Skeletal muscle satellite cell (primary cell): ENCODE measurements around the gene ZNF521.
"Not testable (repeated sequence)": the region's sequence is repeated elsewhere in the genome, so short reads cannot be mapped to it uniquely, and the experiment has no call there.

Experiments used
- H3K27me3 ChIP-seq: 2 replicates; pipeline ENCODE4 v1.7.0; 2013; ENCODE audit warnings: low read length; ENCODE audit not compliant: control insufficient read depth, insufficient read depth
- H3K36me3 ChIP-seq: 2 replicates; pipeline ENCODE4 v1.7.0; 2013; ENCODE audit warnings: mild to moderate bottlenecking, control low read depth, low read length; ENCODE audit not compliant: insufficient read depth
- H3K4me1 ChIP-seq: 2 replicates; pipeline ENCODE4 v1.7.0; 2013; ENCODE audit warnings: low read length; ENCODE audit not compliant: control insufficient read depth, insufficient read depth
- H3K4me2 ChIP-seq: 2 replicates; pipeline ENCODE4 v1.7.0; 2013; ENCODE audit warnings: mild to moderate bottlenecking, low read length
- H3K4me3 ChIP-seq: 2 replicates; pipeline ENCODE4 v1.7.0; 2013; ENCODE audit warnings: low read length
- H3K9ac ChIP-seq: 2 replicates; pipeline ENCODE4 v1.7.0; 2013; ENCODE audit warnings: mild to moderate bottlenecking, low read depth, low read length, moderate library complexity
- H3K9me3 ChIP-seq: replicated peaks from 2 replicates; pipeline ENCODE4 v1.7.0; 2013; ENCODE audit warnings: mild to moderate bottlenecking, control low read depth, low read length

The ZNF521 gene

GRCh38 chr18:25274926-25275325 lies 77.0 kb downstream of the ZNF521 start:
- Histone ChIP-seq H3K9ac (no peak overlapping the region), H3K4me2 (no peak overlapping the region), H3K4me3 (no peak overlapping the region), H3K27me3 (no peaks in the 10 kb centered on the region), H3K4me1 (peaks cover 8% of the 10 kb centered on the region), H3K36me3 (no peaks in the 10 kb centered on the region), H3K9me3 (no peaks in the 10 kb centered on the region)

- H3K4me1 ChIP-seq, H3K4me2 ChIP-seq, H3K4me3 ChIP-seq, H3K27me3 ChIP-seq, H3K9me3 ChIP-seq, H3K9ac ChIP-seq, H3K36me3 ChIP-seq: not testable (repeated sequence)
These were observed 84.9 kb downstream of the ZNF521 start for GRCh38 chr18:25266931-25267527.

- H3K4me3 ChIP-seq, result no peak overlapping the region
- H3K27me3 ChIP-seq, result no peaks in the 10 kb centered on the region
- H3K9me3 ChIP-seq, result no peaks in the 10 kb centered on the region
- H3K36me3 ChIP-seq, result no peaks in the 10 kb centered on the region
- no peak overlapping the region for H3K9ac ChIP-seq
- no peak overlapping the region for H3K4me2 ChIP-seq
- H3K4me1 ChIP-seq, result no peaks in the 10 kb centered on the region
These were observed 89.0 kb downstream of the ZNF521 start for GRCh38 chr18:25262920-25263319.

- no peaks in the 10 kb centered on the region for H3K4me1 ChIP-seq
- H3K9ac ChIP-seq, result no peak overlapping the region
- H3K4me3 ChIP-seq, result no peak overlapping the region
These were observed 90.2 kb downstream of the ZNF521 start for GRCh38 chr18:25261768-25262167.

GRCh38 chr18:25256439-25256838 lies 95.5 kb downstream of the ZNF521 start:
- Histone ChIP-seq H3K9ac (no peak overlapping the region), H3K9me3 (no peaks in the 10 kb centered on the region), H3K4me2 (no peak overlapping the region), H3K27me3 (no peaks in the 10 kb centered on the region), H3K4me1 (peaks cover 19% of the 10 kb centered on the region), H3K4me3 (no peak overlapping the region), H3K36me3 (no peaks in the 10 kb centered on the region)

More at GRCh38 chr18:25261768-25262167, 90.2 kb downstream of the ZNF521 start:
- no peak overlapping the region for H3K4me2 ChIP-seq
- no peaks in the 10 kb centered on the region for H3K27me3 ChIP-seq
- no peaks in the 10 kb centered on the region for H3K9me3 ChIP-seq
- no peaks in the 10 kb centered on the region for H3K36me3 ChIP-seq

GRCh38 chr18:25253779-25254178 lies 98.2 kb downstream of the ZNF521 start:
- no peak overlapping the region for H3K9ac ChIP-seq
- peaks cover 19% of the 10 kb centered on the region for H3K4me1 ChIP-seq
- H3K4me3 ChIP-seq, result no peak overlapping the region
- H3K4me2 ChIP-seq, result no peak overlapping the region
- no peaks in the 10 kb centered on the region for H3K36me3 ChIP-seq
- no peaks in the 10 kb centered on the region for H3K27me3 ChIP-seq
- H3K9me3 ChIP-seq, result no peaks in the 10 kb centered on the region

- Histone ChIP-seq H3K36me3 (no peaks in the 10 kb centered on the region), H3K27me3 (no peaks in the 10 kb centered on the region), H3K4me3 (no peak overlapping the region), H3K4me1 (peaks cover 22% of the 10 kb centered on the region), H3K4me2 (peak overlapping the region; percentile 35), H3K9ac (no peak overlapping the region), H3K9me3 (no peaks in the 10 kb centered on the region)
These were observed 98.8 kb downstream of the ZNF521 start for GRCh38 chr18:25253136-25253535.

- no peak overlapping the region for H3K4me2 ChIP-seq
- H3K9me3 ChIP-seq, result no peaks in the 10 kb centered on the region
- no peaks in the 10 kb centered on the region for H3K36me3 ChIP-seq
- peaks cover 34% of the 10 kb centered on the region for H3K4me1 ChIP-seq
- no peak overlapping the region for H3K9ac ChIP-seq
- H3K27me3 ChIP-seq, result no peaks in the 10 kb centered on the region
- no peak overlapping the region for H3K4me3 ChIP-seq
These were observed 100.9 kb downstream of the ZNF521 start for GRCh38 chr18:25251068-25251467.

GRCh38 chr18:25250474-25250851 lies 101.5 kb downstream of the ZNF521 start:
- Histone ChIP-seq H3K4me3 (no peak overlapping the region), H3K9ac (no peak overlapping the region), H3K9me3 (no peaks in the 10 kb centered on the region), H3K36me3 (no peaks in the 10 kb centered on the region), H3K4me2 (no peak overlapping the region), H3K4me1 (peaks cover 34% of the 10 kb centered on the region), H3K27me3 (no peaks in the 10 kb centered on the region)

- no peak overlapping the region for H3K9ac ChIP-seq
- H3K4me1 ChIP-seq, result peaks cover 40% of the 10 kb centered on the region
- no peak overlapping the region for H3K4me2 ChIP-seq
- no peaks in the 10 kb centered on the region for H3K27me3 ChIP-seq
- H3K4me3 ChIP-seq, result no peak overlapping the region
- no peaks in the 10 kb centered on the region for H3K9me3 ChIP-seq
- H3K36me3 ChIP-seq, result no peaks in the 10 kb centered on the region
These were observed 103.2 kb downstream of the ZNF521 start for GRCh38 chr18:25248755-25249154.

GRCh38 chr18:25247725-25248124 lies 104.2 kb downstream of the ZNF521 start:
- peak overlapping the region; percentile 20 for H3K9ac ChIP-seq
- H3K36me3 ChIP-seq, result no peaks in the 10 kb centered on the region
- peaks cover 30% of the 10 kb centered on the region for H3K4me1 ChIP-seq
- H3K4me2 ChIP-seq, result peak overlapping the region; percentile 32
- H3K4me3 ChIP-seq, result no peak overlapping the region
- H3K9me3 ChIP-seq, result no peaks in the 10 kb centered on the region
- no peaks in the 10 kb centered on the region for H3K27me3 ChIP-seq

GRCh38 chr18:25244924-25245698 lies 106.9 kb downstream of the ZNF521 start:
- H3K36me3 ChIP-seq, result no peaks in the 10 kb centered on the region
- H3K4me3 ChIP-seq, result no peak overlapping the region
- H3K27me3 ChIP-seq, result no peaks in the 10 kb centered on the region
- H3K9me3 ChIP-seq, result no peaks in the 10 kb centered on the region
- H3K4me2 ChIP-seq, result no peak overlapping the region
- peaks cover 25% of the 10 kb centered on the region for H3K4me1 ChIP-seq
- H3K9ac ChIP-seq, result no peak overlapping the region
